NCI-H1092 (cell line): ENCODE measurements around the gene RASGRP2.

Source experiments
- DNase-seq: peaks from one replicate; lab custom pipeline; 2025; lab: John Stamatoyannopoulos, UW

The RASGRP2 gene

GRCh38 chr11:64755681-64756361 lies 11.9 kb upstream of the RASGRP2 start:
- DNase-seq = no peak

GRCh38 chr11:64754919-64755662 lies 11.1 kb upstream of the RASGRP2 start:
- DNase-seq = no peak

GRCh38 chr11:64754124-64754918 lies 10.4 kb upstream of the RASGRP2 start:
- no peak for DNase-seq

GRCh38 chr11:64753380-64754123 lies 9.6 kb upstream of the RASGRP2 start:
- no peak for DNase-seq

- DNase-seq = no peak
Measured at GRCh38 chr11:64753019-64753379, 9.1 kb upstream of the RASGRP2 start.

GRCh38 chr11:64752175-64752970 lies 8.4 kb upstream of the RASGRP2 start:
- no peak for DNase-seq

GRCh38 chr11:64751580-64751979 lies 7.6 kb upstream of the RASGRP2 start:
- DNase-seq = no peak

- no peak for DNase-seq
Measured at GRCh38 chr11:64751136-64751535, 7.2 kb upstream of the RASGRP2 start.

- DNase-seq = no peak
Measured at GRCh38 chr11:64750361-64751054, 6.6 kb upstream of the RASGRP2 start.

GRCh38 chr11:64747961-64748665 lies 4.2 kb upstream of the RASGRP2 start:
- no peak for DNase-seq

GRCh38 chr11:64746486-64746885 lies 2.5 kb upstream of the RASGRP2 start:
- no peak for DNase-seq

GRCh38 chr11:64745521-64746328 lies 1.8 kb upstream of the RASGRP2 start:
- DNase-seq = no peak

GRCh38 chr11:64745189-64745520 lies 1.2 kb upstream of the RASGRP2 start:
- DNase-seq = no peak

- no peak for DNase-seq
Measured at GRCh38 chr11:64744544-64745188, 724 bp upstream of the RASGRP2 start.

- no peak for DNase-seq
Measured at GRCh38 chr11:64742889-64743590, 902 bp downstream of the RASGRP2 start.

GRCh38 chr11:64742087-64742888 lies 1.7 kb downstream of the RASGRP2 start:
- no peak for DNase-seq

- no peak for DNase-seq
Measured at GRCh38 chr11:64741375-64742086, 2.4 kb downstream of the RASGRP2 start.
